Globus pallidus (tissue), 1 donor: ENCODE results near the gene ABCD3.

ENCODE experiments used
- DNase-seq: peaks from one replicate; pipeline ENCODE4 v3.0.0-alpha.2; 2015; ENCODE audit warnings: low spot score

The ABCD3 gene

DNA sequence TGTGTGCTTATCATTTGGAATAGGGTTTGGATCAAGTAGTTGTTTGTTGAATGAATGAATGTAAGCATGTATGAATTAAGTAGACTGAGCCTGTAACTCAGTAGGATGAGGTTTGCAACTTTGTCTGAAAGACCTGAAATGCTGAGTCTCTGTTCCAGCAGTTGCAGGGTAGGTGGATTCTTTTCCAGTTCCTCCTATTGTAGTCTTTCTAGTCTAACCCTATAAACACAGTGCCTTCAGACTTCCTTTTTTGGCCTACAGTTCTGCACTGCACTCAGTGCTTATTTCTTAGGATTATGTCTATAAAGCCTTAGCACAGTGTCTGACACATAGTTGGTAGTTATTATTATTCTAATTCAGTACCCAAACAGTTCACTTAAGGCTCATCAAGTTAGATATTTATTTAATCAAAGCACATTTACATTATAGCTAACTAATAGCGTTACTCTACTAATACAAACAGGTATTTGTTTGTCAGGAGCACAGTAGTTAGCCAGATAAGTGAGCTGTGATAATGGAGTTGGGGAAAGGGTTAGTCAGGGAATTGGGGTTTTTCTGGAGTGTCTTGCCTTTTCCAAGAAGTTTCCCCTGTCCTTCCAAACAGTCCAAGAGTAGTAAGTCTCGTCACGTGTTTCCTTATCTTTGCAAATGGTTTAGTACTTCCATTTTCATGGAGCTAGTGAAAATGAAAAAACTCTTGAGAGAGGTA is 45.0 kb downstream of the ABCD3 start:
- DNase-seq, result no peak

DNA sequence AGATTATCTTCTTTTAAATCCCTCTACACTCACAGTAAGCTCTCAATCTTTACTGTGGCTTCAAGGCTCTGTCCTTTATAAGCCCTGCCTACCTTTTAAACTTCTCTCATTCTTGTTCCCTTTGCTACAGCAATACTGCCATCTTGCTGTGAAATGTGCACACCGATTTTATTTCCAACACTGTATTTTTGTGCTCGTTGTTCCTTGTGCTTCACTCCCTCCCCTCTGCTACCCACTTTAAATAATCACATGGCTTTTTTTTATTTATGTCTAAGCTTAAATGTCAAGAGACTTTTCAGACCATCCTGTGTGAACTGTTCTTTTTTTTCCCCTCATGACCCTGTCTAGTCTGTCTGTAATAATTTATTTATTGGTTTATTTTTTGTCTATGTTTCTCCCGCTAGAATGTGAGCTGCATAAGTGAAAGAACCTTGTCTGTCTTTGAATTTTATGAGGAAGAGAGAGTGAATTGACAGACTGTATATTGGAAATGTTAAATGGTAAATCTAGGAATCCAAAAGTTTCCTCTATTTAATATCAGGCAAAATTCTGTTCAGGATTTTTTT is 45.7 kb downstream of the ABCD3 start:
- DNase-seq, result peak; percentile 68

DNA sequence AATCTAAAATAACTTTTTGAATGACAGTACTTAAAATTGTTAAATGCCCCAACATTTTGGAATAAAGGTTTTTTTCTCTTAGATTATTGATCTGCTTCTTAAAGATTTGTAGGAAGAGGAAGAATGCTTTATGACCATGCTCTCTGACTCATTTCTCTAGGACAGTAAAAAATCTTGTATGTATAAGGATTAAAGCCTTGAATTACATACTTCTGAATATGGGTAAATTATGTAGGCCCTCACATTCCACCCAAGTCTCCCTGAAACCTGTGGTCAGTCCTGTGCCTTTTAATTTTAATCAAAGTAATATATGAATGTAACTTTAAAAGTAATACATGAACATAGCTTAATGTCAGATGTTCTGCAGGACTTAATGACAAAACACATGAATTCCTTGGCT is 50.5 kb downstream of the ABCD3 start:
- DNase-seq, result no peak

DNA sequence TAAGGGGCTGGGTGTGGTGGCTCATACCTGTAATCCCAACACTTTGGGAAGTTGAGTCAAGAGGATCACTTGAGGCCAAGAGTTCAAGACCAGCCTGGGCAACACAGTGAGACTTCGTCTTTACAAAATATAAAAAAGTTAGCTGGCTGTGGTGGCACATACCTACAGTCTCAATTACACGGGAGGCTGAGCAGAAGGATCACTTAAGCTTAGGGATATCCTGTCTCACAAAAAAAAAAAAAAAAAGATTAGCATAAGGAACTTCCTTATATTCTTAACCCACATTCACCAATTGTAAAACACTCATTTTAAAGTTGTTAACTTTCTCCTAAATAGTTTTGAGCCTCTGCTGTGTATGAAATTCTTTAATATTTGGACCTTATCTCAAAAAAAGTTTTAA is 53.1 kb downstream of the ABCD3 start:
- DNase-seq, result no peak

DNA sequence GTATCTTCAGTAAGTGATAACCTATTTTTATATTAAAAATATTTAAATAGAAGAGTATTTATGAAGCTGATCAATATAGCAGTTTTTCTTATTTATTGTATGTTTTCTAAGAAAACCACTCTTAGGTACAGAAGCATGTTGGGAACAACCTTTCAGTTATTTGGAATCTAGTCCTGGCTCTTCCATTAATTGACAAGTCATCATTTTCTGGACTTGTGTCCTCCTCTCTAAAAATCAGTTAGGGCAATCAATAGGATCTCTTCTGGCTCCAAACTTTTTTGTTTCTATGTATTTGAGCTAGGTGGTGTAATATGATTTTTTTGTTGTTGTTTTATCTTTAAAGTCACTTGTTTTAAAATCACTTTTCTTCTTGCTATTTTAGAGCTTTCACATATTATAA is 57.0 kb downstream of the ABCD3 start:
- no peak for DNase-seq

DNA sequence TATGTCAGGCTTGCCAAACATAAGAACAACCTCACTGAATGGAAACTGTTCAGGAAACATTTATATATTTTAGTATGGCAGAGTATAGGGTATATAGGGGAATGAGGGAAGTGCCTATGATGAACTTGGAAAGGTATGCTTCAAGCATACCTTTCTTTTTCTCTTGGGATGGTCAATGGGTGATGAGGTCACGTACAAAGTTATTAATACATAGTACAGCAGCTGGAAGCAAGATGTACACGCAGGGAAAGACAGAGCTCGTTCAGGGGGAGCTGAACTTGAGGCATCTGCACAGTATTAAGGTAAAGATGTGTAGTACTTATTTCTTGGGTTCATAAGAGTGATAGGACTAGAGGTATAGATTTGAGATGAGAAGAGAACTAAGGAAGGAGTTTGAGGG is 61.5 kb downstream of the ABCD3 start:
- DNase-seq, result no peak

DNA sequence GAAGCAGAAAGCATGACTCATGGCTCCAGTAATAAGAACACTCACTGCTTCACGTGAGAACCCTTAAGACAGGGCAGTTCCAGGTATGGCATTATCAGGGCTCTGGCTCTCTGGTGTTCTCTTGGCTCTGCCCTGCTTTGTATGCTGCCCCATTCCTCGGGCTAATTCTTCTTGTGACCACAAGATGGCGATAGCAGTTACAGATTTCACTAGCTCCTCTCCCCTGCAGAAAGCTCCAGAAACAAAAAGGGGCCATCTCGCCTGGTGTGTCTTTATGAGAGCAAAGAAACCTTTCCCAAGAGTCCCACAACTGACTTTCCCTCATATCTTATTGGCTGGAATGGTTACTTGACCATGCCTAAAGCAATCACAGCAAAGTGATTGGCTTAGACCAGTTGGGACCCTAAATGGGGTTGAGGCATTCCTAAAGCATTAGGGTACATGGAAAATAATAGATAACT is 63.3 kb downstream of the ABCD3 start:
- peak; percentile 71 for DNase-seq

DNA sequence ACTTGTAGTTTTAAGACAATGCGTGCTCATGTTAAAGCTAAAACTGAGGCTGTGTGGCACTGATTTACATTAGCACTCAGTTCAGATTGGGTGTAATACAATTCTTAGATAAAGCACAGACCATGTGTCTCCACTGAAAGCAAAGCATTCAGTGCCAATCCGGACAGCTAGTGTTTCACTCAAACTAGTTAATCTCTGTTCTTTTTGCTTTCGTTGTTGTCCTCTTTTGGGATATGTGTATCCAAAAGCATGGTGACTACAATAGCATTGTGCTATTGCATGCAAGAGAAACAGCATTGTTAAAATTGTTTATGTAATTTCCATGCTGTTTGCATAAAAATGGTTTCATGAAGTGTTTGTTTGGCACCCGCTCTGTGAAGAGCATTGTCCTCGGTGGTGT is 68.8 kb downstream of the ABCD3 start:
- DNase-seq, result peak; percentile 66

DNA sequence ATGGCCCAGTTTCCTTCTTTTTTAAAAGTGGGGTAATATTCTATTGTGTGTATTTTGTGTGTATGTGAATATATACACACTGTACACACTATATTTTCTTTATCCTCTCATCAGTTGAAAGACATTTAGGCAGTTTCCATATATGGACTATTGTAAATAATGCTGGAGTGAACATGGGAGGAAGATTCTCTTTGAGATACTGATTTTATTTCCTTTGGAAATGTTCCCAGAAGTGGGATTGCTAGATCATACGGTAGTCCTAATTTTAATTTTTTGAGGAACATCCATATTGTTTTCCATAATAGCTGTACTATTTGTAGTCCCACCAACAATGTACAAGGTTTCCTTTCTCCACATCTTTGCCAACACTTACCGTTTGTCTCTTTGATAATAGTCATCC is 72.4 kb downstream of the ABCD3 start:
- DNase-seq, result no peak

DNA sequence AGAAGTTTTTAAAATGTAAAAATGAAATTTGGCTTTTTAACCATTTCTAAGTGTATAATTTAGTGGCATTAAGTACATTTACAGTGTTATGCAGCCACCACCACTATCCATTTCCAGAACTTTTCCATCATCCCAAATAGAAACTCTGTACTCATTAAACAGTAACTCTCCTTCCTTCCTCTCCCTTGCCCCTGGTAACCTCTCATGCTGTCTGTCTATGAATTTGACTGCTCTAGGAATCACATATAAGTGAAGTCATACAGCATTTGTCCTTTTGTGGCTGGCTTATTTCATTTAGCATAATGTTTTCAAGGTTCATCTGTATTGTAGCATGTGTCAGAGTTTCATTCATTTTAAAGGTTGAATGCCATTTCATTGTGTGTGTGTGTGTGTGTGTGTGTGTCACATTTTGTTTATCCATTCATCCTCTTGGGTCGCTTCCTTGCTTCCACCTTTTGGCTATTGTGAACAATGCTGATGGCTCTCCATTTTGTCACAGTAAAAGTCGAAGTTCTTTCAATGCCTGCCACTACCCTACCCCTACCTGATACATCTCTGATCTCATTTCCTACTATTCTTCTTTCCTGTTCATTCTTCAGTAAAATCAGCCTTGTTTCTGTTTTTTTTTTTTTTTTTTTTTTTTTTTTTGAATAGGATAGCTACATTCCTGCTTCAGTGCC is 78.0 kb downstream of the ABCD3 start:
- DNase-seq, result no peak

DNA sequence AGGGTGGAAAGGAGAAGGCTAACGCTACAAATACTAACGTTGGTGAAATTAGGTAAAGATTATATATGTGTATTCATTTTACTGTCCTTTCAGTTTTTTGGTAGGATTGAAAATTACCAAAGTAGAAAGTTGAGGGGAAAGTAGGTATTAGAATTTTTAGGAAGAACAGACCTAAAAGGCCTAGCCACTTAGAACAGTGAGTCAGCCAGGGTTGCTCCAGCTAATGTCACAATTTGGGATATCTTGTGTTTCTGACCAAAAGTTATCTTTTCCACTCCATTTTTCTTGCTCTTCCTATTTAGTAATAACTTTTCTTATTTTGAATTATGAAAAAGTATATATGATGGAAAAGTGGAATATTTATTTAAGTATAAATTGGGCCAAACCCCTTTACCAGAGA is 83.2 kb downstream of the ABCD3 start:
- no peak for DNase-seq

DNA sequence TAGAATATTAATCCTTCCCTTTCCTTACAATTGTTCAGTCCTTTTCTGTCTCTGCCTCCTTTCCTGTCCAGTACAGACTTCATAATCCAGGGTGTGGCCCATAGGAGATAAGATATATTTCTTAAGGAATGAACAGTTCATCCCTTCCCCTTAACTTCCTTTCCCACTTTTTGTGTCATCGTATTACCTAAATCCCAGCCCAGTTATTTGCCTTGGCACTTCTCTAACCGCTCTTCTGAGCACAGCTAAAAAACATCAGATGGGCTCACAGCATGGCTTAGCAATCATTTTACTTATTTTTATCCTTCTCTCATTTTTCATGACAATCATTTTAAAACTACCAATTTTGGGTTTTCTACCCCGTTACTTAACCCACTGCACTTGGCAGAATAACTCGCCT is 83.7 kb downstream of the ABCD3 start:
- DNase-seq, result no peak

DNA sequence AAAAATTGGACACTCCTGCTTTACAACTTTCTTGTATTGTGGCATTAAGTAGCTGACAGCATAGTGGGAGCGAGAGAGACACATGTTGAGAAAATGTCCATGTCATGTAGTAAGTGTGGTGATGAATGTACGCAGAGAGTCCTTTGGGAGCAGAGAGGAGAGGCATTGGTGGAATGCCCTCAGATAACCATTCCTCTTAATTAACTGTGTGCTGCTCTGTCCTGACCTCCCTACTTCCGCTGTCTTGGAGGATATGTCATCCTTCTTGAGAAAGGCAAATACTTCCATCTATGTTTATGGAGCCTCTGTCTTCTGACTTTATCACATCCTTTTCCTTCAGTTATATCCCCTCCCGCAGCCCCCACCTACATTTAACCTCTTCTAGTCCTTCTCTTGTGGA is 85.0 kb downstream of the ABCD3 start:
- DNase-seq, result no peak

DNA sequence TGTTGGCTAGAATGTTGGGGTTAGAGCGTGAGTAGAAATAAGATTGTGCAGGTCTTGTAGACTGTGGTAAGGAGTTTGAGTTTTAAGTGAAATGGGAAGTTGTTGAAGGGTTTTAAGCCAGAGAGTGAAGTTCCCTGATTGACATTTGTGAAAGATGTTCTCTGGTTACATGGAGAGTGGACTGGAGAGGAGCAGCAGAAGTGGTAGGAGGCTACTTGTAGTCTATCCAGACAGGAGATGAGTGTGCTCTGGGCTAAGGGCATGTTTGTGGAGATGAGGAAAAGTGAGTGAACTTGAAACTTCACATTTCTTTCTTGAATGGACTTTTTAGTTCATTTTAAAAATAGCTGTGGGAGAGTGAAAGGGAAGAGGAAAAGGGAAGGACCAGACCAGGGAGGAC is 86.4 kb downstream of the ABCD3 start:
- DNase-seq, result no peak

DNA sequence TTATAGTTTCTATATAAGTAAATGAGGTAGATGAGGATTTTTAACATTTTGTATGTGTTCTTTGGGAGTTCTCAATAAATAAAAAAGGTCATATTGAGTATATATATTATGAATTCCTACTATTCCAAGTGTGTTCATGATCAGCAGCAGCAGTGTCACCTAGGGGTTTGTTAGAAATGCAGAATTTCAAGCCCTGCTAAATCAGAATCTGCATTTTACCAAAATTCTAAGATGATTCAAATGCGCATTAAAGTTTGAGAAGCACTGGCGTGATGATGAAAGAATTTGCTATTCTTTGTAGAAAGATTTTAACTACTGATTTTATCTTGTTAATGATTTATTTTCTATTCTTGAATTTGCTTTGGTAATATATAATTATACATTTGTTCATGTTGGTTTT is 94.6 kb downstream of the ABCD3 start:
- DNase-seq, result no peak

DNA sequence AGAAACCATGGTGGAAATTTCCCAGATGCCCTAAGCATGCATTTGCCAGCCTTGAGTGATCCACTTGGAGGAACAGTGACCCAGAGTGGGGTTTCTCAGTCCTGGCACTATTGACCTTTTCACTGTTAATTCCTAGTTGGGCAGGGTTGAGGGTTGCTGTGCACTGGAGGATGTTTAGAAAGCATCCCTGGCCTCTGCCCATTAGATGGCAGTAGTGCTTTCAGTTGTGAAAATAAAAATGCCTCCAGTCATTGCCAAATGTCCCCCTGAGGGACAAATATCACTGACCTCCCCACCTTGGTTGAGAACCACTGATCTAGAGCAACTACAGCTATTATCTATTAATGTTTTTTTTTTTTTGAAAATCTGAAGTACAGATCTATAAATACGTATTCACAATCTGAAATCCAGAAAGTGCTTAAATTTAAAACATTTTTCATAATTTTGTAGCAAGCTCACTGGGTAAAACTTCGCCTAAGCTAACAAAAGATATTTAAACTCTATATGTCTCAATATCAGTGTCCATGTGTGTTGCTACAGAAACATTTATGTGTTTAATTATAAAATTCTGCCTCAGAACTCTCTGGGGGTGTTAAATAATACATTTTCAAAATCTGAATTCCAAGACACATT is 96.0 kb downstream of the ABCD3 start:
- peak; percentile 45 for DNase-seq

DNA sequence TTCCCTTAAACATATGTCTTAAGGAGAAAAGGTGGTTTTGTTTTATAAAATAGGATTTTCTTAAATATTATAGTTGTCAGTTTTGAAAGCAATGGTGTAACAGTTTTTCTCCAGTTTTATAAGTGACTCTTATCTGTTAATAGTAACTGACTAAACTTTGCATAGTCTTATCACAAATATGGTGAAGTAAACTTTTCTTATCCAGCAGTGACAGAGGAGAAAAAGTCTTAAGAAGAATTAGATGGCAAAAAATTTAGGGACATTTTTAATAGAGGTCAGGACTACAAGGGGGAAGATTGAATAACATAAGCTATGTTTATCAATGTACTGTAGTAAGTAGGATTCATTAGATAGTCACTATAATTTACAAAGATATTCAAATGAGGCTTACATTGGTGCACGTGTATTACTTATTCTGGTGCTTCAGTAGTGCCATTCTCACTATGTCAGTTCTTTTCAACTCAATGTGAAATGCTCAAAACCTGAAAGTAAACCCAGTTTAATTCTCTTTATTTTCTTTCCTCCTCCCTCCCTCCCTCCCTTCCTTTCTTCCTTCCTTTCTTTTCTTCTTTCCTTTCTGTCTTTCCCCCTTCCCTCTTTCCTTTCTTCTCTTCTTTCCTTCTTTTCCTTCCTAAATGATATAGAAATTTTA is 97.2 kb downstream of the ABCD3 start:
- no peak for DNase-seq

DNA sequence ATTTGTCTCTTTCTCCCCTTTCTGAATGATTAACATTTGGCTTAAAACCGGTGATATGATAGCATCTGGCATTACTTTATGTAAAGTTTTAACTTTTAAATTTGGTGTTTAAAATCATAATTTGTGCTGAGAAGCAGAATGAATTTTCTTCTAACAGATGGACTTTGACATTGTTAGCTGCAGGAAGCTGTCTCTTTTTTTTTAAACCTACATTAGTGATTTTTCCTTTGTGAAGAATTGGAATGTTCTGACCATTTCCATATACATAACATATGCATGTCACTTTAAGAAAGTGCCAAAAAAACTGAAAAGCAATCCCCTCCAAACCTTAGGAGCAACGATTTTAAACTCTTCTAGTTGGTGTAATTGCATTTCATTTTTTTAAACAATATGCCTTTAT is 101.2 kb downstream of the ABCD3 start:
- no peak for DNase-seq

DNA sequence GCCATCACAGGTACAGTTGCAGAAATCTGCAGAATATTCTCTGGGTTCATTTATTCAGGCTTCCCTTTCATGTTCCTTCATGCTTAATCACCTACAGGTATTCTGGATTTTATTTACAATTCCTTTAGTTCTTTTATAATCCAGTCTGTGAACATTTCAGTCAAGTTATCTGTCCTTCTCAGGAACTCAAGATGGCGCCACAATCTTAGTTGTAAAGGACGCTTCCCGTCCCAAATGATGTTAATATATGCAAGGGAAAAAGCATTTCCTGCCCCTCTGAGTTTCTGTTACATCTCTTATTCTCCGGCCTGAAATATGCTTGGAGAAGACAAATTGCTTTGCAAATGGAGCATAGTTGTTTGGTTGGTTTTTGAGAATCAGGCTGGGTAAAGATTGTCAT is 104.1 kb downstream of the ABCD3 start:
- DNase-seq, result peak; percentile 41

DNA sequence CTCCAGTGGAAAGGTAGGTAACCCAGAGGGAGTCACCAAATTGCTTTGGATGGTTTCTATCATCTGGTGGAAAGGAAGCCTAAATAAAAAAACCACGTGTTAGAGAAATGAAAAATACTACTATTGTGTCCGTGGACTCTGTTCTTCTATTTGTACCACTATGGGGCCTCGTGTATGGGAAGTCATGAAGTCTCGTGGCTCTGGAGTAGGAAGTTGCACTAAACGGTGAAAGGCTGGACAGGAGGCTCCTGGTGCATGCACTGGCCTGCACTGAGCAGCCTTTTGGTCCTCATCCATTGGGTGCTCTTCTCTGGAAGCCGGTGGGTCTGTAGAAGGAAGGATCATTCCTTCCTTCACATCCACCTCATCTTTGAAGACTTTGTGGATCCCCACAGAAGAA is 106.3 kb downstream of the ABCD3 start:
- DNase-seq, result no peak

DNA sequence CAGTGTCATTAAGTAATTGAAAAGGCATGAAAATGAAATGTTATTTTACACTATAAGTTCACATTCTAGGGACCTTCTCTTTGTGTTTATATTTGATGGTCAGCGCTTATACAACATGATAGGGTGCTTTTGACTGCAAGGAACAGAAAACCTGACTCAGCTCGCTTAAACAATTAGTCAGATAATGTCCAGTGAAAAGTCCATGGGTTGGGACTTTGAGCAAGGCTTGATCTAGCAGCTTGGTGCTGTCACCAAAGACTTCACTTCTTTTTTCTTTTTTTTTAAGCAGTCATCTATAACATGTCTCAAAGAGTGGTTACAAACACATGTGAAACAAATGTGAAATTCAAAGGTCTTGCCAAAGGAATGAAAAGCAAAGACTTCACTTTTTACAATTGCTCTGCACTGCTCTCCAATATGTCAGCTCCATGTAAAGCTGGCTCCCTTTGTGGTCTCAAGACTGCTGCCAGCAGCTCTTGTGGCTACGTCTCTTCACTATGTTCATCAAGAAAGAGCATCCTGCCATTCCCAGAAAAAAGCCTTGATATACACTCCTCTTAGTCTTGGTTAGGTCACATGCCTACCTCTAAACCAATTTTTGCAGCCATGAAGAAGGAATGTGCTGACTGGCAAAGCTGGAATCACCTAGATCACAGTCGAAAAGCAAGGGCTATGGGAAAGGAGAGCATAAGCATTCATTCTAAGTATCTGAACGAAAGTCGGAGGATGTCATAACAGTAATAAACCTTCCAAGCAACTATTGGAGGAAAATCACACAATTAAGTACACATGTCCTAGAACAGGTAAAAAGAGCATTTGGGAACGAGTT is 108.2 kb downstream of the ABCD3 start:
- DNase-seq, result no peak
